Aorta (tissue), 5 donors: ENCODE measurements around the gene ZNF786. TPM values are rescaled to one million over a fixed set of nuclear protein-coding genes. Genes with fewer than 3 reads are reported as not detected.
A peak's percentile ranks its signal among the peaks of the same experiment; 100 is the strongest.
"Not testable (repeated sequence)": the region's sequence is repeated elsewhere in the genome, so short reads cannot be mapped to it uniquely, and the experiment has no call there.

ENCODE experiments used
- ATAC-seq: fragments of 200-7000 bp; cut with Tn5 transposase; one replicate; pipeline ENCODE4 v1.9.1; 2022; ENCODE audit warnings: moderate library complexity; ENCODE audit not compliant: low FRiP score
- DNase-seq, 2 donors: peaks; one replicate each; pipeline ENCODE4 v3.0.0-alpha.2; 2020
- H3K27ac ChIP-seq, 2 donors: one replicate each; pipeline ENCODE4 v1.5.1; 2013; ENCODE audit warnings: low read length in 2 of 2, mild to moderate bottlenecking in 2 of 2, moderate library complexity in 2 of 2, control low read depth in 1 of 2, inconsistent platforms in 1 of 2, low read depth in 1 of 2
- H3K27me3 ChIP-seq, 2 donors: one replicate each; pipeline ENCODE4 v1.6.1; 2013; ENCODE audit warnings: control low read depth in 1 of 2, low read length in 1 of 2, mild to moderate bottlenecking in 1 of 2, moderate library complexity in 1 of 2; ENCODE audit not compliant: insufficient read depth in 2 of 2, control insufficient read depth in 1 of 2
- H3K36me3 ChIP-seq, 2 donors: one replicate each; pipeline ENCODE4 v1.6.1; 2013; ENCODE audit warnings: control low read depth in 1 of 2, low read length in 1 of 2, mild to moderate bottlenecking in 1 of 2; ENCODE audit not compliant: insufficient read depth in 2 of 2, control insufficient read depth in 1 of 2
- H3K4me1 ChIP-seq, 2 donors: one replicate each; pipeline ENCODE4 v1.6.1; 2013; ENCODE audit warnings: low read length in 2 of 2, control low read depth in 1 of 2, mild to moderate bottlenecking in 1 of 2, moderate library complexity in 1 of 2; ENCODE audit not compliant: insufficient read depth in 2 of 2, control insufficient read depth in 1 of 2
- H3K4me3 ChIP-seq, 2 donors: one replicate each; pipeline ENCODE4 v1.5.1; 2013; ENCODE audit warnings: low read length in 2 of 2, control low read depth in 1 of 2, mild to moderate bottlenecking in 1 of 2
- H3K9me3 ChIP-seq: one replicate; pipeline ENCODE4 v1.6.1; 2013; ENCODE audit warnings: mild to moderate bottlenecking, low read length; ENCODE audit not compliant: control insufficient read depth
- WGBS, 2 donors: extraction: QIAGEN DNeasy Blood & Tissue Kit; methylation state at CpG; one replicate each; pipeline ENCODE4 v1.1.7; 2013; 5-methylcytosine and 5-hydroxymethylcytosine counted together
- intact Hi-C, 2 donors: fragments of 100-400 bp; cut with DNase I; formaldehyde crosslinking; loops; one replicate each; pipeline versions ENCODE4 v1.14.2 to v1.15.0; 2022
- polyA plus RNA-seq, 2 donors: library from polyadenylated mRNA; stranded (reverse); fragments of 200-250 nt; gene quantifications; one replicate each; pipeline ENCODE4 v1.2.3, GENCODE V29; 2013
- total RNA-seq, 2 donors: library from RNA; stranded (reverse); fragmentation: NEBNext Ultra II Directional; extraction: Animal tissue kit (Norgen Biotek cat#: 25700); gene quantifications; one replicate each; pipeline ENCODE4 v1.2.1, GENCODE V29; 2021
- donor health status: healthy with polysubstance abuse.
- donor health status: Bipolar disorder and iron deficiency.
- donor health status: DM: no; HTN: no; CAD: no.
- donor health status: DM: no; HTN: no; CAD: no.
- donor health status: DM: yes; HTN: yes; CAD: no.

Gene ZNF786
- total and polyA plus RNA-seq, 4 donors, result 0.63 to 6.4 (median 3.9) TPM

GRCh38 chr7:149092244-149092643, 1.7 kb upstream of the ZNF786 start:
- H3K27me3 ChIP-seq, H3K9me3 ChIP-seq, ATAC-seq, H3K27ac ChIP-seq, H3K36me3 ChIP-seq, H3K4me1 ChIP-seq, DNase-seq, H3K4me3 ChIP-seq: not testable (repeated sequence)
- intact Hi-C loops, result loop anchor here in 1 of 2 donors (5.0 kb wide), 1 partner anchor 85 kb away; no protein-coding TSS in a partner anchor
- 96 to 97% methylated on average over 20 of the region's 20 CpGs for WGBS, 2 donors

- Histone ChIP-seq H3K4me3 (no peak overlapping the region), H3K27ac (no peak overlapping the region), H3K27me3 (no peaks in the 10 kb centered on the region), H3K4me1 (no peaks in the 10 kb centered on the region), H3K36me3 (no peaks in the 10 kb centered on the region), H3K9me3 (no peaks in the 10 kb centered on the region)
- WGBS, 2 donors, result 95% methylated on average over 6 of the region's 6 CpGs
- DNase-seq (peak in 1 of 2 donors; percentile 8), ATAC-seq (no peak)
- intact Hi-C loops, result no loop called here
Measured at GRCh38 chr7:149087376-149087775, 3.1 kb downstream of the ZNF786 start.

DNA sequence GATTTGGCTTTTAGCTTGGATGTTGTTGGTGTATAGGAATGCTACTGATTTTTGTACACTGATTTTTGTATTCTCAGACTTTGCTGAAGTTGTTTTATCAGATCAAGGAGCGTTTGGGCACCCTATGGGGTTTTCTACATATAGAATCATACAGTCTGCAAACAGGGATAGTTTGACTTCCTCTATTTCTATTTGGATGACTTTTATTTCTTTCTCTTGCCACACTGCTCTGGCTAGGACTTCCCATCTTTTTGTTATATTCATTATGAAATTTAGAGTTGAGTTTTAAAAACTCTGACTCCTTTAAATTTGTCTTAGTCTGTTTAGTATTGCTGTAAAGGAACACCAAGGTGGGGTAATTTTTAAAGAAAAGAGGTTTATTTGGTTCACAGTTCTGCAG, 4.7 kb downstream of the ZNF786 start:
- ATAC-seq (no peak), DNase-seq (no peak)
- intact Hi-C loops, result no loop called here
- no peak overlapping the region for H3K27ac ChIP-seq
- no peak overlapping the region for H3K4me3 ChIP-seq
- no peaks in the 10 kb centered on the region for H3K9me3 ChIP-seq
- no peaks in the 10 kb centered on the region for H3K27me3 ChIP-seq
- H3K36me3 ChIP-seq, result no peaks in the 10 kb centered on the region
- WGBS, 2 donors, result 84 to 85% methylated on average over 1 of the region's 1 CpG
- H3K4me1 ChIP-seq, result no peaks in the 10 kb centered on the region

GRCh38 chr7:149084407-149084806, 6.1 kb downstream of the ZNF786 start:
- peaks cover 0 to 1% of the 10 kb centered on the region in 2 donors for H3K36me3 ChIP-seq
- intact Hi-C loops, result no loop called here
- no peak overlapping the region for H3K27ac ChIP-seq
- no peaks in the 10 kb centered on the region for H3K9me3 ChIP-seq
- H3K4me3 ChIP-seq, result no peak overlapping the region
- no peak for DNase-seq
- 96 to 97% methylated on average over 2 of the region's 2 CpGs for WGBS, 2 donors
- ATAC-seq, result no peak
- no peaks in the 10 kb centered on the region for H3K27me3 ChIP-seq
- no peaks in the 10 kb centered on the region for H3K4me1 ChIP-seq

DNA sequence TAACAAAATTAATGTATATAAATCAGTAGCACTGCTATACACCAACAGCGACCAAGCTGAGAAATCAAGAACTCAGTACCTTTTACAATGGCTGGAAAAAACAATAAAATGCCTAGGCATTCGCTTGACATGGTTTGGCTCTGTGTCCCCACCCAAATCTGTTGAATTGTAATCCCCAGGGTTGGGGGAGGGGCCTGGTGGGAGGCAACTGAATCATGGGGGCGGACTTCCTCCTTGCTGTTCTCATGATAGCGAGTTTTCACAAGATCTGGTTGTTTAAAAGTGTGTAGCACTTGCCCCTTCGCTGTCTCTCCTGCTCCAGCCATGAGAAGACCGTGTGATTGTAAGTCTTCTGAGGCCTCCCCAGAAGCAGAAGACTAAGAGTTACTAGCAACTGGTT, 8.6 kb downstream of the ZNF786 start:
- H3K4me3 ChIP-seq, result no peak overlapping the region
- peaks cover 0 to 1% of the 10 kb centered on the region in 2 donors for H3K36me3 ChIP-seq
- H3K4me1 ChIP-seq, result no peaks in the 10 kb centered on the region
- intact Hi-C loops, result no loop called here
- ATAC-seq (no peak), DNase-seq (peak in 1 of 2 donors; percentile 43)
- H3K27ac ChIP-seq, result no peak overlapping the region
- 92% methylated on average over 6 of the region's 6 CpGs for WGBS, 2 donors
- no peaks in the 10 kb centered on the region for H3K27me3 ChIP-seq
- H3K9me3 ChIP-seq, result no peaks in the 10 kb centered on the region

GRCh38 chr7:149077594-149077993, 12.9 kb downstream of the ZNF786 start:
- peaks cover 0 to 1% of the 10 kb centered on the region in 2 donors for H3K36me3 ChIP-seq
- H3K4me3 ChIP-seq, result no peak overlapping the region
- 86 to 90% methylated on average over 9 of the region's 9 CpGs for WGBS, 2 donors
- ATAC-seq (no peak), DNase-seq (peak in 1 of 2 donors; percentile 5)
- no peak overlapping the region for H3K27ac ChIP-seq
- H3K27me3 ChIP-seq, result no peaks in the 10 kb centered on the region
- intact Hi-C loops, result no loop called here
- no peaks in the 10 kb centered on the region for H3K4me1 ChIP-seq
- H3K9me3 ChIP-seq, result no peaks in the 10 kb centered on the region

- no peak for ATAC-seq
- no peak overlapping the region for H3K4me3 ChIP-seq
- intact Hi-C loops, result no loop called here
- WGBS, 2 donors, result 94 to 97% methylated on average over 2 of the region's 2 CpGs
- H3K27me3 ChIP-seq, result no peaks in the 10 kb centered on the region
- H3K27ac ChIP-seq, result no peak overlapping the region
- H3K9me3 ChIP-seq, result no peaks in the 10 kb centered on the region
- no peaks in the 10 kb centered on the region for H3K4me1 ChIP-seq
- peaks cover 2 to 3% of the 10 kb centered on the region in 2 donors for H3K36me3 ChIP-seq
- DNase-seq, result peak in 1 of 2 donors; percentile 12
Measured at GRCh38 chr7:149075286-149075685, 15.2 kb downstream of the ZNF786 start.

DNA sequence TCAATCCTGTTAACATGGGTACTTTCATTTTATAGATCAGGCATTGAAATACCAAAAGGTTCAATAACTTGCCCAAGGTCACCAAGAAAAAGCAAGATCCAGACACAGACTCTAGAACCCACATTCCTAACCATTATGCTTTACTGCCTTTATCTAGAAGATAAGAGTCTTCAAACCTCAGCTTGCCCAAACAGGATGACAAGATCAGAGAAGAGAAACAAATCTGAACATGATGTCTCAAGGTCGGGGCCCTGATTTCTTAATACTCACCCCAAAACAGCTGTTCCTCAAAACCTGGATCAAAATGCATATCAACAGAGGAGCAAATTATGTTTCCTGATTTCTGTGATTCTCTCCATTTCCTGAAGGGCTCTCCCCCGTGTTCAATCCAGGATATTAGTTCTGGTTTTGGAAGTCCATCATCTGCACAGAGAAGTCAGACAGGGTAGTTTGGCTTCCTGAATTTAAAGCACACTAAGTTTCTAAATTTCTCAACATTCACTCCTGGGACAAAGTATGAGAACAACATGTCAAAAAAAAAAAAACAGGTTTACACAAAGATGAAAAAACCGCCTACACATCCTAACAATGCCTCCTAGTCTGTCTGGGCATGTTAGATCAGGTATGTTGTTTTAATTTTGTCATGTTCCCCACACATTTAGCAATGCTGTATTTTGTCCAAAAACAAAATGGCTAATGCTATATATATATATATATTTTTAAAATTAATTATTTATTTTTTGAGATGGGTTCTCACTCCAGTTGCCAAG, 16.2 kb downstream of the ZNF786 start:
- ATAC-seq (no peak), DNase-seq (no peak)
- Histone ChIP-seq H3K36me3 (peaks cover 2% of the 10 kb centered on the region in 2 donors), H3K4me1 (no peaks in the 10 kb centered on the region), H3K9me3 (no peaks in the 10 kb centered on the region), H3K27me3 (no peaks in the 10 kb centered on the region), H3K4me3 (no peak overlapping the region), H3K27ac (no peak overlapping the region)
- intact Hi-C loops, result no loop called here
- WGBS, 2 donors, result 90 to 92% methylated on average over 3 of the region's 3 CpGs

DNA sequence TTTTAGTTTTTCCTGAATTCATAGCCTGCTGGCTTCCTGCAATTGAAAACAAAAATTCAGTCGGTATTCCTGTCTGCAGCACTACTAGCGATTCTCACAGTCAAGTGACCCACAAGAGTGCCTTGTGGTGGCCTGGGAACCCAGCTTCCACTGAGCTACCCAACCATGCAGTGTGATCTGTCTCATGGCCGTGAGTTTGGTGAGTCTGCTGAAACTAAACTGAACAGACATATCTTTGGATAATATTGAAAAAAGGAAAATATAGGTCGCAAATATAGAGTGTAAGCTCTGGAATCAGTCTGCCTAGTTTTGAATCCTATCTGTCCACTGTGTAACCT, 18.1 kb downstream of the ZNF786 start:
- DNase-seq (no peak), ATAC-seq (no peak)
- no peaks in the 10 kb centered on the region for H3K9me3 ChIP-seq
- 93 to 94% methylated on average over 4 of the region's 4 CpGs for WGBS, 2 donors
- H3K4me3 ChIP-seq, result no peak overlapping the region
- H3K36me3 ChIP-seq, result peaks cover 2% of the 10 kb centered on the region in 2 donors
- intact Hi-C loops, result no loop called here
- H3K4me1 ChIP-seq, result no peaks in the 10 kb centered on the region
- no peaks in the 10 kb centered on the region for H3K27me3 ChIP-seq
- H3K27ac ChIP-seq, result no peak overlapping the region
